Measurements from ENCODE around the gene SPACA6. TPM values are rescaled to one million over a fixed set of nuclear protein-coding genes. Genes with fewer than 3 reads are reported as not detected.
A peak's percentile ranks its signal among the peaks of the same experiment; 100 is the strongest.

The SPACA6 gene
- total and polyA plus RNA-seq, 2 donors: 2.7 to 10.5 TPM

DNA sequence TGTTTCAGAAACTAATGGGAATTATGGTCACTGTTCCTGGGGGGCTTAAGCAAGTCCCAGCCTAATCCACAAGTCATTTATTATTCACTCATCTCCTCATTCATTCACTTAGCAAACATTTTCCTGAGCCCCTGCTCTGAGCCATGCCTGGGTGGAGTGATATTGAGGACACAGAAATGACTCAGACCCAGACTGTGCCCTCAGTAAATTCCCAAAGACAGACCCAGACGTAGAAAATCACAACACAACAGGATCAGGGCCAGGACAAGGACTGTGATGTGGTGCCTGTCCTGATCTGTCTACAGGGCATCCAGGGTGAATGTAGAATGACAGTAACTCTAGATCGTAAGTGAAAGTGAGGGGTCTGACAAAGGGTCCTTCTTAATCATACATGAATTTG, 7.0 kb upstream of the SPACA6 start:
- H3K4me1 ChIP-seq (ENCODE audit: control insufficient read depth in 2 of 2, insufficient read depth in 2 of 2, low read length in 2 of 2): peaks cover 5 to 12% of the 10 kb centered on the region in 2 donors
- DNase-seq (ENCODE audit: low read depth in 6 of 9, low spot score in 9 of 9): no peak
- H3K9me3 ChIP-seq (ENCODE audit: control insufficient read depth in 2 of 2, insufficient read depth in 1 of 2, low read length in 1 of 2): no peaks in the 10 kb centered on the region
- peaks cover 23 to 36% of the 10 kb centered on the region in 2 donors for H3K27me3 ChIP-seq (ENCODE audit: control insufficient read depth in 2 of 2, insufficient read depth in 1 of 2, low read length in 1 of 2)
- 73% methylated on average over 2 of the region's 2 CpGs for WGBS
- H3K27ac ChIP-seq (ENCODE audit: low read depth in 1 of 2, low read length in 1 of 2): no peak overlapping the region
- H3K36me3 ChIP-seq (ENCODE audit: control insufficient read depth in 2 of 2, insufficient read depth in 2 of 2, low read length in 1 of 2): no peaks in the 10 kb centered on the region
- H3K4me3 ChIP-seq (ENCODE audit: low read length in 2 of 2): no peak overlapping the region

GRCh38 chr19:51687791-51688670, 5.1 kb upstream of the SPACA6 start:
- no peak for DNase-seq (ENCODE audit: low read depth in 6 of 9, low spot score in 9 of 9)
- Histone ChIP-seq H3K4me3 (ENCODE audit: low read length in 2 of 2) (peak overlapping the region in 1 of 2 donors; percentile 10), H3K27ac (ENCODE audit: low read depth in 1 of 2, low read length in 1 of 2) (peak overlapping the region; percentile 25 to 26), H3K27me3 (ENCODE audit: control insufficient read depth in 2 of 2, insufficient read depth in 1 of 2, low read length in 1 of 2) (peaks cover 23 to 36% of the 10 kb centered on the region in 2 donors), H3K4me1 (ENCODE audit: control insufficient read depth in 2 of 2, insufficient read depth in 2 of 2, low read length in 2 of 2) (peaks cover 5 to 15% of the 10 kb centered on the region in 2 donors), H3K36me3 (ENCODE audit: control insufficient read depth in 2 of 2, insufficient read depth in 2 of 2, low read length in 1 of 2) (no peaks in the 10 kb centered on the region), H3K9me3 (ENCODE audit: control insufficient read depth in 2 of 2, insufficient read depth in 1 of 2, low read length in 1 of 2) (no peaks in the 10 kb centered on the region)
- WGBS: 48% methylated on average over 22 of the region's 22 CpGs

- 2% methylated on average over 62 of the region's 63 CpGs for WGBS
- H3K4me1 ChIP-seq (ENCODE audit: control insufficient read depth in 2 of 2, insufficient read depth in 2 of 2, low read length in 2 of 2): peaks cover 5 to 15% of the 10 kb centered on the region in 2 donors
Observed at GRCh38 chr19:51688671-51689571, 4.2 kb upstream of the SPACA6 start.

DNA sequence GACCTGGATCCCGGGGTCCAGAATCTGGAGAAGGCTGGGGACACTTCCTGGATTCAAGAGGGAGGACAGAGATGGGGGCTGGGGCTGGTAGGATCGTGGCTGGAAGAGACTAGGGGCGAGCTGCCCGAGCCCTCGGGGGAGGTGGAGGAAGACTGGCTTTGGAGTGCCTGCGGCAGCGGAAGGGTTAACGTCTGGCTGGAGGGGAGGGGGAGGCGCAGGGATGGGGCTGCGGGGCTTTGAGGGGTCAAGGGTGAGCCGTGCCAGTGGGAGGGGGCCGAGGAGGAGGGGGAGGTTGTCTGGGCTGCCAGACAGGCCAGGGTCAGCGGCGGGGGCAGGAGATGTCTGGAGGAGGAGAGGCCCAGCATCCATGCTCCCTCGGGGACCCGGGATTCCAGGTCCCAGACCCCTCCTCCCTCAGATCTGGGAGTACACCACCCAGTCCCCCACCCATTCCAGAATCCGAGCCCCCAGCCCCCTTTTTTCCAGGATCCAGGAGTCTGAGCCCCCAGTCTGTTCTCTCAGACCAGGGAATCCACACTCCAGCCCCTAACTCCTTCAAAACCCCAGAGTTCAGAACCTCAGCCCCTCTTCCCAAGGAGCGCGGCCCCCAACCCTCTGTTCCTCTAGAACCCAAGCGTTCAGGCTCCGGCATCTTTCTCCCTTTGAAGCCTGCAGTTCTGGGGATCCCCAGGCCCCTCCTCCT, 3.2 kb upstream of the SPACA6 start:
- H3K4me3 ChIP-seq (ENCODE audit: low read length in 2 of 2): peak overlapping the region; percentile 50 to 57
- H3K27me3 ChIP-seq (ENCODE audit: control insufficient read depth in 2 of 2, insufficient read depth in 1 of 2, low read length in 1 of 2): peaks cover 23 to 36% of the 10 kb centered on the region in 2 donors
- H3K9me3 ChIP-seq (ENCODE audit: control insufficient read depth in 2 of 2, insufficient read depth in 1 of 2, low read length in 1 of 2): no peaks in the 10 kb centered on the region
- WGBS: 1% methylated on average over 21 of the region's 21 CpGs
- no peaks in the 10 kb centered on the region for H3K36me3 ChIP-seq (ENCODE audit: control insufficient read depth in 2 of 2, insufficient read depth in 2 of 2, low read length in 1 of 2)
- peaks cover 5 to 15% of the 10 kb centered on the region in 2 donors for H3K4me1 ChIP-seq (ENCODE audit: control insufficient read depth in 2 of 2, insufficient read depth in 2 of 2, low read length in 2 of 2)
- H3K27ac ChIP-seq (ENCODE audit: low read depth in 1 of 2, low read length in 1 of 2): peak overlapping the region; percentile 8 to 62
- DNase-seq (ENCODE audit: low read depth in 6 of 9, low spot score in 9 of 9): no peak

More at GRCh38 chr19:51688671-51689571, 4.2 kb upstream of the SPACA6 start:
- DNase-seq (ENCODE audit: low read depth in 6 of 9, low spot score in 9 of 9): peak in 2 of 9 donors; percentile 20 to 26
- Histone ChIP-seq H3K36me3 (ENCODE audit: control insufficient read depth in 2 of 2, insufficient read depth in 2 of 2, low read length in 1 of 2) (no peaks in the 10 kb centered on the region), H3K4me3 (ENCODE audit: low read length in 2 of 2) (peak overlapping the region; percentile 10 to 50), H3K9me3 (ENCODE audit: control insufficient read depth in 2 of 2, insufficient read depth in 1 of 2, low read length in 1 of 2) (no peaks in the 10 kb centered on the region), H3K27ac (ENCODE audit: low read depth in 1 of 2, low read length in 1 of 2) (peak overlapping the region; percentile 6 to 26), H3K27me3 (ENCODE audit: control insufficient read depth in 2 of 2, insufficient read depth in 1 of 2, low read length in 1 of 2) (peaks cover 23 to 36% of the 10 kb centered on the region in 2 donors)

DNA sequence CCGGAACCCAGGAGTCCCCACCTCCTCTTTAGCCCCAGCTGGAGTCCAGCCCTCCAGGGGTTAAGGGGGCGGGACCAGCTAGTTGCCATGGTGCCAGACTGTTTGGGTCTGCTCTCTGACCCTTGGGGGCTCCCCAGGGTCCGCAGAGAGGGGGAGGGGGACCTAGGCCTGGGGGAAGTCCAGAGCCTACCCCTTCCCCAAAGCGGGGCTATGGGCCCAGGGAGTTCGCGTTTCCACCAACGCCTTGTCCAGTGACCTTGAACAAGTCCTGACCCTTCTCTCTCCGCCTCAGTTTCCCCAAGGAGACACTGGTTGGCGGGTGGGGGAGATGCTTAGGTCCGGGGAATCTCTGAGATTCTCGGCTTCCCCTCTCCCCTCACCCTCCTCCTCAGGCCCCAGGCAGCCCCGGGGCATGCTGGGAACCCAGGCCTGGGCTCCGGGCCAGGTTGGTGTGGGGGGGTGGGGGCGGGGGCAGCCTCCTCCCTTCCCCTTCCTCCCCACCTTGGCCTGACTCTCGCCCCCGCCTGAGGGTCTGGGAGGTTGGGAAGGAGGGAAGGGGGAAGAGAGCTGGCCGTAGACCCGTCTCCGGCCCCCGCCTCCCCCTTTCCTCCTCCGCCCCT, 2.6 kb upstream of the SPACA6 start:
- peak overlapping the region; percentile 46 to 69 for H3K27ac ChIP-seq (ENCODE audit: low read depth in 1 of 2, low read length in 1 of 2)
- DNase-seq (ENCODE audit: low read depth in 6 of 9, low spot score in 9 of 9): peak in 6 of 9 donors; percentile 22 to 70 (median 30)
- no peaks in the 10 kb centered on the region for H3K9me3 ChIP-seq (ENCODE audit: control insufficient read depth in 2 of 2, insufficient read depth in 1 of 2, low read length in 1 of 2)
- peaks cover 5 to 15% of the 10 kb centered on the region in 2 donors for H3K4me1 ChIP-seq (ENCODE audit: control insufficient read depth in 2 of 2, insufficient read depth in 2 of 2, low read length in 2 of 2)
- peaks cover 23 to 36% of the 10 kb centered on the region in 2 donors for H3K27me3 ChIP-seq (ENCODE audit: control insufficient read depth in 2 of 2, insufficient read depth in 1 of 2, low read length in 1 of 2)
- WGBS: 2% methylated on average over 20 of the region's 21 CpGs
- no peaks in the 10 kb centered on the region for H3K36me3 ChIP-seq (ENCODE audit: control insufficient read depth in 2 of 2, insufficient read depth in 2 of 2, low read length in 1 of 2)
- peak overlapping the region; percentile 50 to 57 for H3K4me3 ChIP-seq (ENCODE audit: low read length in 2 of 2)

DNA sequence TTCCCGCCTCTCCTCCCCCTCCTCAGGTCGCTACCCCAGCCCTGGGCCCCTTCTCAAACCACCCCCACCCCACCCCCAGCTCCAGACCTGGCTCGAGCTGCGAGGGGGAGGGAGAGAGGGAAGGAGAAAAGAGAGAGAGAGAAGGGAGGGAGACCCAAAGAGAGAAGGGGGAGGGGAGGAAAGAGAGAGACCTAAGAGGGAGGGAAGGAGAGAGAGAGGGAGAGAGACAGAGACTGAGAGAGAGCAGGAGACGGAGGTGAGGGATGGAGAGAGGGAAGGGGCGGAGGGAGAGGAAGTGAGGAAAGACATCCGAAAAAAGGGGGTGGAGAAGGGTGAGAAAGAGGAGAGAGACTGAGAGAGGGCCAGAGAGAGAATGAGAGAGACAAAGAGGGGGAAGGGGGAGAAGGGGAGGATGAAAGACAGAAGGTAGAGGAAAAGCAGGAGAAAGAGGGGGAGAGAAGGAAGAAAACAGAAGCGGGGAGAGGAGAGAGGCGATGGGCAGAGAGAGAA, 2.0 kb upstream of the SPACA6 start:
- Histone ChIP-seq H3K4me1 (ENCODE audit: control insufficient read depth in 2 of 2, insufficient read depth in 2 of 2, low read length in 2 of 2) (peaks cover 5 to 15% of the 10 kb centered on the region in 2 donors), H3K27me3 (ENCODE audit: control insufficient read depth in 2 of 2, insufficient read depth in 1 of 2, low read length in 1 of 2) (peaks cover 23 to 36% of the 10 kb centered on the region in 2 donors), H3K27ac (ENCODE audit: low read depth in 1 of 2, low read length in 1 of 2) (peak overlapping the region in 1 of 2 donors; percentile 18), H3K4me3 (ENCODE audit: low read length in 2 of 2) (peak overlapping the region; percentile 50 to 57), H3K9me3 (ENCODE audit: control insufficient read depth in 2 of 2, insufficient read depth in 1 of 2, low read length in 1 of 2) (no peaks in the 10 kb centered on the region), H3K36me3 (ENCODE audit: control insufficient read depth in 2 of 2, insufficient read depth in 2 of 2, low read length in 1 of 2) (no peaks in the 10 kb centered on the region)
- WGBS: 25% methylated on average over 9 of the region's 9 CpGs
- no peak for DNase-seq (ENCODE audit: low read depth in 6 of 9, low spot score in 9 of 9)

DNA sequence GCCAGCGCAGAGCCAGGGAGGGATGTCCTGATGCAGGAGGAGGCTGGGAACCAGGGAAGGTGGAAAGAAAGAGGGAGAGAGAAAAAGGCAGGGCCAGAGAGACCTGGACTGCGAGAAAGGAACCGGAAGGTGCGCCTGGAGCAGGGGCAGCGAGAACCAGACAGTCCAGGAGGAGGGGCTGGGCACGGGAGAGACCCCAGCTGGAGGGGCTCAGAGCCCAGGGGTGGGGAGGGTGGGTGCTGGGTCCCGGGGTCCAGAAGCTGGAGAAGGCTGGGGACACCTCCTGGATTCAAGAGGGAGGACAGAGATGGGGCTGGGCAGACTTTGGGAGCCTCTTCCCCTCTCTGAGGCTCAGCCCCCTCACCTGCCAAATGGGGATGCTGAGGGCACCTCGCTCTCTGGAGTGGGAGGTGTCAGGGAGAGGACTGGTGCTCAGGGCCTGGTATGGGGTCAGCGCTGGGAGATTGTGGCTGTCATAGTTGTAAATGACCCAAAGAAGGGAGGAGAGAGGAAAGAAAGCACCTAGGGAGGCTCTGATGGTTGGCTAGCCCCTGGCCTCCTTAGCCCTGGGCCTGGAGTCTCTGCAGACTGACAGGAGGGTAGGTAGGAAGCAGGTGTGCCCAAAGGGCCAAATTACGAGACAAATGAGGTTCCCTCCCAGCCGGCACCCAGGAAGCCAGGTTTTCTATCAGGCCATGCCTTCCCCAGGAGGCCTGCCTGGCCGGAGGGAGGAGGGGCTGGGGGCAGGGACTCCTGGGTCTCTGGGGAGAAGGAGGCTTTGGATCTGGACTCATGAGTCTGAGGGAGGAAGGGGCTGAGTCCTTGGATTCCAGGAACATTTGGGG, 1.3 kb upstream of the SPACA6 start:
- peaks cover 23 to 36% of the 10 kb centered on the region in 2 donors for H3K27me3 ChIP-seq (ENCODE audit: control insufficient read depth in 2 of 2, insufficient read depth in 1 of 2, low read length in 1 of 2)
- no peak for DNase-seq (ENCODE audit: low read depth in 6 of 9, low spot score in 9 of 9)
- no peaks in the 10 kb centered on the region for H3K36me3 ChIP-seq (ENCODE audit: control insufficient read depth in 2 of 2, insufficient read depth in 2 of 2, low read length in 1 of 2)
- WGBS: 77% methylated on average over 12 of the region's 12 CpGs
- no peak overlapping the region for H3K4me3 ChIP-seq (ENCODE audit: low read length in 2 of 2)
- no peaks in the 10 kb centered on the region for H3K9me3 ChIP-seq (ENCODE audit: control insufficient read depth in 2 of 2, insufficient read depth in 1 of 2, low read length in 1 of 2)
- H3K4me1 ChIP-seq (ENCODE audit: control insufficient read depth in 2 of 2, insufficient read depth in 2 of 2, low read length in 2 of 2): peaks cover 5 to 15% of the 10 kb centered on the region in 2 donors
- H3K27ac ChIP-seq (ENCODE audit: low read depth in 1 of 2, low read length in 1 of 2): no peak overlapping the region

All from thymus (tissue), 11 donors.